HG02970 (cell line): ENCODE measurements around the gene SAA1.

Experiments
- ATAC-seq: cut with Tn5 transposase; IDR thresholded peaks from one replicate; pipeline ENCODE4 v1.9.1; 2021; ENCODE audit warnings: mild to moderate bottlenecking, moderate library complexity, moderate number of reproducible peaks; ENCODE audit not compliant: unreplicated experiment, low FRiP score

Gene SAA1

DNA sequence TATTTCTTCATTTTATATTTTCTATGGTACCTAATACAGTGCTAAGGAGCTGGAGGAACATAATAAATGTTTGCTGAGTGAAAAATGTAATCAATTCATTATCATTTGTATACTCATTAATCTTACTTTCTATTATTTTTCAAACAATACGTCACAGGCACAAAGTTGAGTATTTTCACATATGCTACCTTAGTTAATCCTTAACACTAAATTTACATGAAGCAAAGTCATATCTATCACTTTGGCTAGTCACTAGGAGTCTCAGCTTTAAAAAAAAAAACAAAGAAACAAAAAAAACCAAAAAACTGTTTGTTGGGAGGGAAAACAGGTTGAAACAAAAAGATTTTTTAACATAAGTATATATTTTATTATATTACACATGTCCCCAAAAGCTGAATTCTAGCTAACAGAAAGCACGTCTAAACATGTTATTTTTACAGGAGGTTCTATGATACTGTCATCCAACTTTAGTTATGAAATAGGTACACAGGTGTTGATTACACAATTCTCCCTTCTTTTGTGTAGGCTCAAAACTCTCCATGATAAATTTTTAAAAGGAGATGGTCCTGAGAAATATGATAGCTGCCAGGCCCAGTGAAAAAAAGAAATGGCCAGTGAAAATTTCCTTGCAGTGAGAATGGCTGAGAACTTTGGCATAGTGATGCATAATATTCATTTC is 41.5 kb downstream of the SAA1 start:
- no peak for ATAC-seq

DNA sequence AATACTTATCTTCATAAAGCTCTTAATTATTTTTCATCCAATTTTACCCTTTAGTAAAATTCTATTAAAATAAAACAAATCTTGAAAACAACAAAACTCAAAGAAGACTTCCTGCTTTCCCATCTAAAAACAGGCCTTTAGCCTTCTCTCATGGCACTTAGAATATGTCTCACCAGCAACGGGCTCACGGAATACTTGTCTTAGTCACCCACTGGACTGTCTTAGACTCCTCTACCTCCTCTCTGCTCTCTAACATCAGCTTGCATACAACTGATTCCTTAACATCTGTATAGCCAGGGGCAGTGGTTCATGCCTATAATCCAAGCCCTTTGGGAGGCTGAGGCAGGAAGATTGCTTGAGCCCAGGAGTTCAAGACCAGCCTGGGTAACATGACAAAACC is 42.2 kb downstream of the SAA1 start:
- no peak for ATAC-seq

DNA sequence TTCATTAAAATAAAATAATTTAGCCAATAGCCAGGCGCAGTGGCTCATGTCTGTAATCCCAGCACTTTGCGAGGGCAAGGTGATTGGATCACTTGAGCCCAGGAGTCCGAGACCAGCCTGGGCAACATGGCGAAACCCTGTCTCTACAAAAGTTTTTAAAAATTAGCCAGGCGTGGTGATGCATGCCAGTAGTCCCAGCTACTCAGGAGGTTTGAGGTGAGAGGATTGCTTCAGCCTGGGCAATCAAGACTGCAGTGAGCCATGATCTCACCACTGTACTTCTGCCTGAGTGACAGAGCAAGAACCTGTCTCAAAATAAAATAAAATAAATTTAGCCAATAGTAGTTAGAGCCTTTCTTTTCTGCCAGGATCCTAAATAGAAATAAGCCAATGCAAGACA is 43.6 kb downstream of the SAA1 start:
- ATAC-seq: no peak

DNA sequence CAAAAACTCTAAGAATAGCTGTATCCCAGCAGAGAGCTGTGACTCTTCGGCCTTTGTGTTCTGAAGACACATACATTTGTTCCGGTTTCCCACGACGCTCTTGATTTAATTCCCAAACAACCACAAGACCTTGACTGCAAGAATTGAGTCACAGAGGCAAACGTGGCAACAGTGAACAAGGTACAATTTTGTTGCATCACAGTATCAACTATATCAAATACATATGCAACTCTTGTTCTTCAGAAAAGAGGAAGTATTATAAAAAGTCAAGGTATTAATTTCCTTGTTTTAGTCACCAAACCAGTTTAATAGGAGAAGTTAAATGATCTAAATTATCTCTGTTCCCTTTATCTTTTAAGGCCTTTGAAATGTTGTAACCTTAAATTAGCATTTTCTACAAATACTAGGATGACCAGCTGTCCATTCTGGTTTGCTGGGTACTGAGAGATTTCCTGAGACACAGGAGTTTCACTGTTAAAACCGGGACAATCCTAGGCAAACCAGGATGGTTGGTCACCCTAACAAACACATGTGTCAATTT is 44.8 kb downstream of the SAA1 start:
- ATAC-seq: no peak

DNA sequence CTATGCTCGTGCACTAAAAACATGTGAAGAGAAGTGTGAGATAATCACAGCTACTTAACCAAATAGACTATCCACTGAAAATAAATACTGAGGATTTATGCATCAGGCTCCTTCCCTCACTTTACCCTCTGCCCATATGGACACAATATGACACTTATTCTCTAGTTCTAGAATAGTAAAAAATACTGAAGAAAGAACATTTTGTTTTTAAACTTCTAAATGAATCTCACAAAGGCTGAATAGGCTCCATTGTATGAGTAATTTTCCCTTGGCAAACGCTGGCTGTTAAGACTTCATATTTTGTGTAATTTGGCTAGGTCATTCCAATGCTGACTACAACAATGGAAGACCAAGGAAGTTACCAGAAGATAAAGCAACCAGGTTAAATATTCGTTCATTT is 45.9 kb downstream of the SAA1 start:
- ATAC-seq: no peak

DNA sequence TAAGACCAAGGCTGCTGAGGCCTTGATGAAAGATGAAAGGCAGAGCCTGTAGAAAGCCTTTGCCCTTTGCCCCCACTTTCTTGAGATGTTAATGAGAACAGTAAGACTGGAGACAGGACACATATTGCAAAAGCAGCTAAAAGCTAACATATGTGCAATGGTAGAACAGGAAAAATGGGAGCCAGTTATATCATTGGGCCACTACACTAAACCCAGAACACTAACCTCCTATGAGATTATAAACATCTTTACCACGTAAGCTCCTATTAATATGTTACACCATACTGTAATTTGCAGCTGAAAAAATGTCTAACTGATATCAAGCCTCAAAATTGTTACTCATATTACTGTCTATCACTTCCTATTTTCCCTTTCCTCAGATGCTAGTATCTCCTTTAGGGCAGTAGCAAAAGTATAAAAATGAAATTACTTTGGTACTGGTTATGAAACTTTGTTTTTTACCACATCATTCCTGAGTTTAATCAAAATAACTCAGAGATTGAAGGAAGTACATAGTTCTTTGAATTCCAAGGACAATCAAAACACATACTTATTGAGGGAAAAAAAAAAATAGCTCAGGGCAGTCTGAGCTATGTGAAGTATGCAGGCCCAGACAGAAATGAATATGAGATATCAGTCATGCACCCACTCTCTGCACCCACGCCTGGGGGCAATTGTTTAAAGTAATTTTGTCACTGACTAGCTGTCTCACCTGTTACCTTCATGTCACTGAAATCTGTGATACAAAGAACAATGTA is 46.8 kb downstream of the SAA1 start:
- no peak for ATAC-seq

DNA sequence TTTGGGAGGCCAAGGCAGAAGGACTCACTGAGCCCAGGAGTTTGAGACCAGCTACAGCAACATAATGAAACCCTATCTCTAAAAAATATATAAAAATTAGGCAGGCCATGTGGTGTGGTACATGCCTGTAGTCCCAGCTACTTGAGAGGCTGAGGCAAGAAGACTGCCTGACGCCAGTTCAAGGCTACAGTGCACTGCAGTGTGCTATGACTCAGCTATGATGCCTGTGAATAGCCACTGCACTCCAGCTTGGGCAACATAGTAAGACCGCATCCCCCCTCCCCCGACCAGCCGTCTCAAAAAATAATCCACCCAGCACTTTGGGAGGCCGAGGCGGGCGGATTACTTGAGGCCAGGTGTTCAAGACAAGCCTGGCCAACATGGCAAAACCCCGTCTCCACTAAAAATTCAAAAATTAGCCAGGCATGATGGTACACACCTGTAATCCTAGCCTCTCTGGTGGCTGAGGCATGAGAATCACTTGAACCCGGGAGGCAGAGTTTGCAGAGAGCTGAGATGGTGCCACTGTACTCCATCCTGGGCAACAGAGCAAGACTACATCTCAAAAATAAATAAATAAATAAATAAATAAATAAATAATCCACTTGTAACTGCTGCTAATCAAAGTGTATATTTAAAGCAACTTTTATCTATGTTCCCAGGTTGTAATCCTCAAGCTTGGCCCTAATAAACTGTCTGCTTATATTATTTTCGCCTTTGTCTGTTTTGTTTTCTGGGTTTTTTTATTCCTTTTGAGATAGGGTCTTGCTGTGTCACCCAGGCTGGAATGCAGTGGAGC is 48.1 kb downstream of the SAA1 start:
- ATAC-seq: no peak

DNA sequence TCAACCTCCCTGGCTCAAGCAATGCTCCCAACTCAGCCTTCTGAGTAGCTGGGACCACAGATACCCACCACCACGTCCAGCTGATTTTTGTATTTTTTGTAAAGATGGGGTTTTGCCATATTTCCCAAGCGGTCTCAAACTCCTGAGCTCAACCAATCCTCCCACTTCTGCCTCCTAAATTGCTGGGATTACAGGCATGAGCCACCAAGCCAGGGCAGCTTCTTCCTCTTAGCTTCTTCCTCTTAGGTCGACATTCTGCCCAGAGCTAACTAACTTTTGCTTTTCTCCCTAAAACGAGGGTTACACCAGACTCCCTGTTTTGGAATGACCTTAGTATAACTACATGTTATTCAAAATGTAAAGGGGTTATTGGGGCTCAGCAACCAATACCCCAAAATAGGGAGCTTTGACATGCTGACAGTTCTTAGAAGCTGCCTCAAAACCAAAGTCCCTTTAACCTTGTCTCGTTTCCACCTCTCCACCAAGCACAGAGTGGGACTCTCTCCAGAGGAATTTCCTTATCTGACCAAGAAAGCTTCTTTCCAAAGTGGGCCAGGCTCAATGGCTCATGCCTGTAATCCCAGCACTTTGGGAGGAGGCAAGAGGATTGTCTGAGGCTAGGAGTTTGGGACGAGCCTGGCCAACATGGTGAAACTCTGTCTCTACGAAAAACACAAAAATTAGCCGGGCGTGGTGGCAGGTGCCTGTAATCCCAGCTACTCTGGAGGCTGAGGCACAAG is 48.9 kb downstream of the SAA1 start:
- no peak for ATAC-seq

DNA sequence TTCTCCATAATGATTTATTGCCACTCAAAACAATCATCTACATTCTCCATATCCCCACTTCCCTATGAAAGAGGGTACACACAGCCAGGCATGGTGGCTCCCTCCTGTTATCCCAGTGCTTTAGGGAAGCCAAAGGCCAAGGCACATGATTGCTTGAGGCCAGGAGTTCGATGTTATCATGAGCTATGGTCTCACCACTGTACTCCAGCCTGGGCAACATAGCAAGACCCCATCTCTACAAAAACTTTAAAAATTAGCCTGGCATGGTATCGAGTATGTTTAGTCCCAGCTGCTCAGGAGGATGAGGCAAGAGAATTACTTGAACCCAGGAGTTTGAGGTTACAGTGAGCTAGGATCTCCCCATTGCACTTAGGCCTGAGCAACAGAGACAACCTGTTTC is 49.8 kb downstream of the SAA1 start:
- ATAC-seq: no peak

DNA sequence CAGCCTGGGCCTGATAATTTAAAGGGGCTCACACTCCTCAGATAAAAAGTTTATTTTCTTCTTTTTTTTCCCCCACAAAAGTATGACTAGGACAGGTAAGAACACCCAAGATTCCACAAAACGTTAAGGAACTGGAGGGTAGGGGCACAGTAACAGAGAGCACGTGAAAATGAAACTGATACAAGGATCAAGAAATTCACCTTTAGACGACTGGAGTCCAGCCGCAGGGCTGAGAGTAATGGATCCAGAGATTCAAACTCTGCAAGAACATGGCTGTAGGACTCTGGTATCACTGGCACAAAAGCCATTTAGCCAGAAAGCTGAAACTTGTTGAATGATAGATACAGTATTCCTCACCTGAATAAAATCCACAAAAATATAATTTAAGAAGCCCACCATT is 51.5 kb downstream of the SAA1 start:
- no peak for ATAC-seq
